DMS79 treated with DMSO at 0.1 percent for 48 hours (cell line): ENCODE results near the gene AUTS2.

Source experiments
- DNase-seq: peaks from one replicate; lab custom pipeline; 2025; lab: John Stamatoyannopoulos, UW

The AUTS2 gene

DNA sequence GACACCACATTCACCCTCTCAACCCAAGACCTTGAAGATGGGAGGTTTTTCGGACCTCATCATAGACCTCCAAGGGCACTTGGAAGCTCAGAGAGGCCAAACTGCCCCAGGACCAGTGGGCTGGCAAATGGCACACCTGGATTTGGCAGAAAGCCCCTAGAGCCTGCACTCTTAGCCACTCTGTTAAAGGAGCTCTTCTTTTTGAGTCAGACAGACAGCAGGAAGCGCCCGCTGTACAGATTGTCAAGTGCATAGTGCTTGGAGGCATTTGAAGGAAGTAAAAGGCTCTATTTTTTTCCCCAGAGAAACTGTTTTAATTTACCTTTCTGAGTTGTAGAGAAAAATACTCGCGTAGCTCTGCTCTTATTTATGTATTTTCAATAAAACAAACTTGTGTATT, 1125.1 kb downstream of the AUTS2 start:
- DNase-seq, result no peak

DNA sequence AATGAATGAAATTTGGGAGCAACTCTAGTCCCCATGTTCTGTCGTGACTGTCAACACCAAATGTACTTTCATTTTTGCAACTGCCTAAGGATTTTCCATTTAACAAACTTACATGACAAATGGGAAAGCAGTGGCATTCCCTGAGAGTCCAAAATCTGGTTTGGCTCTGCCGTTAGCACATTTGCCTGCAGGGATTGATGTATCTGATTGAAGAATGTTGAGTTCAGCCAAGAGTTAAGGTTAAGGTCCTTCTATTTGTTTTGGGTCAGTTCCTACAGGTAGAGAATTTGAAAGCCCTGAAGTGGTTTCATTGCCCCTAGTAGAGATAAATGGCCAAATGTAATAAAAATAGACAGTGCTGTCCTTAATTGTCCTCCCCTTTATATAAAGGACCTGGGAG, 1127.2 kb downstream of the AUTS2 start:
- DNase-seq, result no peak

DNA sequence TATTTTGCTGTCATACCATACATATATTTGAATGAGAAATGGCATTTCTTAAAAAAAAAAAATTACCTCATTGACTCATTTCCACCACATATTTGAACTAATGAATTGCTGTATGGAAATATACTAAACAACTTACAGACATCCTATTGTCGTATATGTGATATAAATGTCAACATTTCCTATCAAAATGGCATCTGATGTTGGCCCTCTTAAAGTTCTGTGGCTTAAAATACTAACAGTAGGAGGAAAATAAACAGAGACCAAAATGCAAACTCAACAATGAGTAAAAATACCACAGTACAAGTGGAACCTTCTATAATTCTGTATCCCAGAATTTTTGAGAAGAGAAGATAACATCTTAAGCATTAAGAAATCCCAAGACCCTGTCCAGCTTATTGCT, 1128.0 kb downstream of the AUTS2 start:
- no peak for DNase-seq

DNA sequence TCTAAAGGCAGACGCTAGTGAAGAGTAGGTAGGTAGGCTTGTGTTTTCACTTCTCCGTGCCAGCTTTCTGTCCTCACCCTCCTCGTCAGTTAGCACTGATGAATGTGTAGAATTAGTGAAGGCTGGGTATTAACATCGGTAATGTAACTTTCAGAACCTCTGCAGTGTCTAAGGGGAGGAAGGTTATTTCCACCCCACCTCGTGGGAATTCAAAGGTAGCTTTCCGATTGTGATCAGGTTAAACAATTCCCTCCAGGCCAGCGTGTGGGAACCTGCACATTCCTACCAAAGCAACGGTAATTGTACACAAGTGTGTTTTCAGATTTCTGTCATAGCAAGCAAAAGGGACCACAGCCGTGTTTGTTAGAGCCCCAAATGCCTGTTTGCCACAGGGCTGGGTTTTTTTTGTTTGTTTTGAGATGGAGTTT, 1128.7 kb downstream of the AUTS2 start:
- DNase-seq, result peak; percentile 51

DNA sequence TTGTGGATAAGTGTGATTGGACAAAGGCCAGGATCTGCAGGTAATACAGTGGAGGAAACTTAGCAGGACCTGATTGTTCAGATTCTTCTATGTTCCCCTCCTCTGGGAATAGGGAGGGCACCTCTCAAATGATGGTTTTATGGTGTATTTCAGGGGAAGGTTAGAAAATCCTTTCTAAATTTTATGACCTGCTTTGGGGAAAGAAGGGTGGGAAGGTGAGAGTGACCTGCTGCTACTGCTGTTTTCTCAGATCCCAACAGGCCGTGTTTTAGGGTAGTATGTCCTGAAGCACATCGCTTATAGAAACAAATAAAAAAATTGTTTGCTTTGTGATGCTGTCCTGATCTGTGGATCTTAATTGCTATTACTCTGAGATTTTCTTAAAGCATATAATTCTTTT, 1129.6 kb downstream of the AUTS2 start:
- DNase-seq, result no peak

DNA sequence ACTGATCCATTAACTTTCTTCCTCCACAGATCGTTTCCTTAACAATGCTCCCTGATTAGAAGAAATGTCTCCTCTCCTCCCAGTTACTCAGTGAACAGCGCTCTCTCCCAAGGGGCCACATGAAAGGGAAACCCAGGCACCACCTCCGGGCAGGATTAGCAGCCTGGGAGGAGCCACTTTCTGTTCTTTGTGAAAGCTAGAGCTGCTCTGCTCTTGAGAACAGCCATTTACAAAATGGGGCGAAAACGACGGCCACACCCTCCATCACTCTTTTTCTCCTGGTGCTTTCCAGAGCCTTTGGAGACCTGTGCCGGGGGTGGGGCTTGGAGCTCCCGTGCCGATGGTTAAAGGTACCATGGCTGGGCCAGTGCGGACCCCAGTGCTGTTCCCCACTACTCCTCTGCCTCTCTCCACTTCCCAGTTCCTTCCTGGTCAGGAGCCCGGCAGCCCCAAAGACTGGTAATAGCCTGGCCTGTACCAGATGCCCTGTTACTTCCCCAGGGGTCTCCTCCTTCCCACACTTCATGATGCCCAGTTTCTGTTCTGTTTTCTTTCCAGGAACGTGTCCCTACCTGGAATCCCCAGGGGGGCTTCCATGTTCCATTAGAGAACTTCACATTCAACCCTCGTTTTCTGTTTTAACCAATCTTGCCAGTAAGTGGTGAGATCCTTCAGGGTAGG, 1130.7 kb downstream of the AUTS2 start:
- peak; percentile 76 for DNase-seq

GRCh38 chr7:70729553-70730157, 1131.4 kb downstream of the AUTS2 start:
- peak; percentile 90 for DNase-seq

- DNase-seq, result no peak
Observed at GRCh38 chr7:70730451-70731110, 1132.3 kb downstream of the AUTS2 start.

DNA sequence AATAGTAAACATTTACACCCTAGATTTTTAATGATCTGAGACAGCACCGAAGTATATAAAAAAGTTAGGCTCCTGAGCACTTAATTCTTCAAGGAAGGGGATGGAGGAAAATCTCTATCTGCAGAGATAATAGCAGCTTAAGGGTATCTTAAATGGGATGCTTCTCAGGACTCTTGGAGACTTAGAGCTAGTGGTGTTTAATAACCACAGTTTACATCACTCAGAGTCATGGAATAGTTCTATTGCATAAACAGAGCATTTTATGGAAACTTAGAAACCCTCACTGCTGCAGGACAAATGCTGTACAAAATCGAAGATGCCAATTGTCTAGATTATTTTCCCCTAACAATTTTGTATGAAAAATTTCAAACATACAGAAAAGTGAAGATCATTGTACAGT, 1134.8 kb downstream of the AUTS2 start:
- no peak for DNase-seq

DNA sequence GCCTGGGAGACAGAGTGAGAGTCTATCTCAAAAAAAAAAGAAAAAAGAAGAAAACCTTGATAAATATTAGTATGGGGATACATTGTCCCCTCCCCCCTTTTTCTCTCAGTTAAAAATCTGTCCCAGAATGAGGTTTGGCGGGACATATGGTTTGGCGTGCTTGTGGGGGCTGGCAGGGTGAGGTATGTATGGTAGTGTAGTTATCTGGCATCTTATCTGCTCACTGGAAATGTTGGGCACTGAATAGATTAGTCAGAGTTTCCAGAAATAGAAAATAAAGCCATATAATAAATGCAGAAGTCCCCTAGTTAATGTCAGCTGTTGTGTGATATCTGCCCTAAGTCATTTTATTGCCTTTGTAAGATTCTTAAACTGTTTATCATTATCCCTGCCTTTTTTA, 1136.1 kb downstream of the AUTS2 start:
- DNase-seq, result no peak

- DNase-seq, result no peak
Observed at GRCh38 chr7:70735313-70735712, 1137.0 kb downstream of the AUTS2 start.

- no peak for DNase-seq
Observed at GRCh38 chr7:70736715-70737460, 1138.6 kb downstream of the AUTS2 start.

DNA sequence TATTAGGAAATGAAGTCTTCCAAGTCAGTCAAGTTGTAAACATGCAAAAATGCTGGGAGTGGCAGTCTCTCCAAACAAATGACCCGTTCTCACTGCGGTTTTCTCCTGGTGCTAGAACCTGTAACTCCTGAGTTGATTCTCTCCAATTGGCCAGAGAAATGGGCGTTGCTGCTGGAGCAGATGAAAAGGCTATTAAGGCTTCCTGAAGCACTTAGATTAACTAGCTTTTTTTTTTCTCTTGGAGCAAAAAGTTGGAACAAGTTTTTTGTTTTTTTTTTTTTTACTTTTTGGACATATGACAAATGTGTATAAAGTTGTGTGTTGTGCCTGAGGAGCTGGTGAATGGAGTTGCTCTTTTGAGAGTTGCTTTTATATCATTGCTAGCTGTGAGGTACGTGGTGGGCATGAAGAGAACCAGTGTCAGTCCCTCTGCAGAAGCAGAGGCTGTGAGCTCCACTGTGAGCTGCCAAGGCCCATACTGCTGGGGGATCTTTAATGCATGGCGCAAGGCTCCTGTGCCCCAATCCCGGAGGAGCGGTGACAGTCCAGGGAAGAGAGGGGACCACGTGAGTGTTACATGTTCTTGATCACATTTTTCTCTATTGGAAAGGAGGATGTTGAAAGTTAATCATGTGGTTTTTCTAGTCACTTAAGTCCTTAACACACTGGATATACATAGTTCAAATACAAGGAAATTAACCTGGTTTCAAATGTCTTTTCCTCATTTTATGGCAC, 1140.0 kb downstream of the AUTS2 start:
- DNase-seq, result no peak

DNA sequence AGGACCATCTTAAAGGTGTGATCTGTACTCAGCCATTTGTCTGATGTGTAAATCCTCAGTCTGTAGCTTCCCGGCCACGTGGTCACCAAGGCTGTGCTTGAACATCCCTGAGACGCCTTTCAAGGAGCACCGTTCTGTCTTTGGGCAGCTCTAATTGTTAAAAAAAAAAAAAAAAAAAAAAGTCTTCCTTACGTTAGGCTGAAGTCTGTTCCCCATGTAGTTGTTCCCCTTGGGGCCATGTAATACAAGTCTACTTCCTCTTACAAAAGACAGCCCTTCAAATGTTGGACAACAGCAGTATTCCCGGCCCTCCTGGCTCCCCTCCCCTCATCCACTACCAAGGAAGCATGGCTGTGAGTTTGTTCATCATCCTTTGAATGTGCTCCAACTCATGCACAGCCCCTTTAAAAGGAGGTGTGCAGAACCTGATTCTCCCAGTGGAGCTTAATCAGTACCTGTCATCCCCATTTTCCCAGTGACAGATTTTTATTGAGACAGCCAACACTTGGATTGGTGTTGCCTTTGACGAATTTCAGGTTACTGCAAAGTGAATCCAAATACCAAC, 1141.5 kb downstream of the AUTS2 start:
- no peak for DNase-seq

DNA sequence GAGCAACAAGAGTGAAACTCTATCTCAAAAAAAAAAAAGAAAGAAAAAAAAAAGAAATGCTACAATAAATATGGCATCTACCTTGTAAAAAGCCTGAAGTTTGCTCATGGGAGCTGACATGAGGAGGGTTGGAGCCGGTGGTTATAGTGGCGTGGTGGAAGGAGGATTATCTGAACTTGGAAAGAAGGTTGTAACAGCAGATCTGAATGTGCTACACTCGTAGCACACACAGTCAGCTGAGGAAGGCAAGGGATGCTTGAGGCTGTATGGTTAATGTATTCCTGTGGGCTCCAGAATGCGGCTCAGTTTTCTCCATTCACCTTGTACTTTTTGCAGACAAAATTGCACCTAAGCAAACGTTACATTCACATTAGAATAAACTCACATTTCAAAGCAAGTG, 1143.4 kb downstream of the AUTS2 start:
- no peak for DNase-seq

DNA sequence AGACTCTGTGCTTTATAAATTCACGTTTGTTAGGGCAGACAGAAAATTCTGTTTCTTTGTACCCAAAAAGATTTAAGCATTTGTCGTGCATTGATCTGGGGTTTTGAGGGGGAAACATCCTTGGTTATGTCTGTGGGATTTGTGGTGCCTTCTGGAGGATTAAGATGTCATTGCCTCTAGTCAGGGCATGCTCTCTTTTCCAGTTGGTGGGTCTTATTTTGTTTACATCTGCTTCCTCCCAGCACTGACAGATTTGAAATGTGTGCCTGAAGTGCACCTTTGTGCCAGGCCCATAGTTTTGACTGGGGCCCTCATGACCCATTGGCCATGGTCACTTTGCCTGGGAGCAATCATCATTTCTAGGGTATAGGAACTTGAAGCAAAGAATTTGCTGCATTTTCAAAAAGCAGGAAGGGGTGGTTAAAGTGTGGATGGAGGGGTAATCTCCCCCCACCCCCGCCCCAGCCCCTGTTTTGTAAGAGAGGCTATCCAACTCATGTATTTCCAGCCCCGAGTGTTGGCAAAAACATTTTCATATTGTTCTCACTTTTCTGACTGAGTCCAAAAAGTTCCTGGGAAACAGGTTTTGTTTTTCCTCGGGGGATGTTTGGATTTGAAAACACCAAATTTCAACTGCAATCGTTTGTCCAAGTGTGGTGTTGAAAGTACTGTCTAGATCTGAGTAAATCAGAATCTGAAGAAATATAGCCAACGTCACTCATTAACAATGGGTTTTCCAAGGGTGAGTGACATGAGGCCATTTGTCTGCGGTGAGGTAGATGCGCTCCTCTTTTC, 1145.5 kb downstream of the AUTS2 start:
- DNase-seq, result no peak

DNA sequence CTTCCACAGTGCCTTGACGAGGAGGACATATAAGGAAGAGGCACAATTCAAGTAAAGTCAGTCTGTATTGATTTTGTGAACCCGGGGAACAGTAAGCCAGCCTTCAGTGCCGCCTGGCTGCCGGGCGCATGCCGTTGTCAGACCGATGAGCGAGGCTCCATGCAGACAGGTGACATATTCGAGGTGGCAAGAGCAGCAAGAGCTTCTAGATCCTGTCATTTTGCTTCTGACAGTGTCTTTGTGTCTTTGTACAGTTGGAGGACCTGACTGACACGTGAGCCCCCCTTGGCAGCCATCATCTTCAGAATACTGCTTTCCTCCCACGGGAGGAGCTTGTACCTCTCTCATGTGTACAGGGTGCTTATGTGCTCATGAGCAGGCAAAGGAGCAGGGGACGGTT, 1146.2 kb downstream of the AUTS2 start:
- no peak for DNase-seq

DNA sequence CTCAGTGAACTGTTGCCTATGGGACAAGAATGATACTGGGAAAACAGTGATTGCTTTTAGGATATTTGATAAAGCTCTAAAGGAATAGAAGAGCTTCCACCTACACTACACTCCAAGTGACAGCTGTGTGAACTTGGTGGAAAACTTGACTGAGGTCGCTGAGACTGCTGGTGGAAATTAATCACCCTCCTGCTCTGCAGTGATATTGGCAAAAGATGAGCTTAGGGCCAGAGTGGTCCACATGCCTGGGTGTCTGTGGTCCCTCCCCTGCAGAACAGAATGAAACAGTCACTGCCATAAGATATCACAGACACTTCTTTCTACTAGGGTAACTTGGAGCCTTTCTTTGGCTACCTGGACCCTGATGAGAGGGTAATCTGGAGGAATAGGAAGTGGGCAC, 1151.6 kb downstream of the AUTS2 start:
- no peak for DNase-seq

- DNase-seq, result no peak
Observed at GRCh38 chr7:70751895-70752294, 1153.6 kb downstream of the AUTS2 start.

DNA sequence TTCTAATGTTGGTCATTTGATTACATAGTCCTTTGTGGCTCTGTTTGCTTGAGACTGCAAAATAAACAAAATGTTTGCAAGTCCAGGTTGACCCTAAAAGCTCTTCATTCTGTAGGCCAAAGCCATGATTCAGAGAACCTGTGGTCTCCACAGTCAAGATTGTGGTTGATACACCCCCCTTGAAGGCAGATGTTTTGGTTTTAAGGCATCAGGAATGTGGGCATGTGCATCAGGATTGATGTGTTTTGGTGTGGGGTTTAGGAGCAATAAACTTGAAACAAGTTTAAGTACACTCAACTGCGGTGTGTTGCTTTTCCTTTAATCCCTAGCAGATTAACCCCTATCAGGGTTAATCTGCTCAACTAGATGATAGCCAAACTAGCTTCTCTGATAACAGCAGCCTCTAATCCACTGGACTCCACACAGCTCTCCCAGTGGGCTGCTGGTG, 1154.5 kb downstream of the AUTS2 start:
- DNase-seq, result peak; percentile 66

DNA sequence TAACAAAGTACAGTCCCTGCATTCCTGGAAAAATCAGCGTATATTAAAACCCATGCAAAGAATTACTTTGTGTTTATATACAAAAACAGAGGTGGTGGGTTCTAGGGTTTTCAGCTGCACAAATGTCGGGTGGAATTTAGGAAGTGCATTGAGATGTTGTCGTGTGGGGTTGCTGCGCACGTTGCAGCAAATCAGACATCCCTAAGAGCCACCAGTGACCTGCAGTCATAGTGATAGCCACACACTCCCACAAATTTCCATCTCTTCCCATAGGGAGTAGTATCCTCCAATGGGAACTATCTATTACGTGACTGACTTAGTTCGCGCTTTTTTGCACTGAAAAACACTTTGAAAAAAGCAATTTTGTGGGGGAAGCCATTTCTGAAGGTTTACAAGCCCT, 1158.5 kb downstream of the AUTS2 start:
- no peak for DNase-seq
